ENCODE results near the gene SPACA9. TPM values are rescaled to one million over a fixed set of nuclear protein-coding genes. Genes with fewer than 3 reads are reported as not detected.

Gene SPACA9
- total RNA-seq, 2 donors from 2014 or later: 1.1 to 2.7 TPM

- Histone ChIP-seq H3K9me3 (no peaks in the 10 kb centered on the region), H3K36me3 (peaks cover 28% of the 10 kb centered on the region), H3K27me3 (no peaks in the 10 kb centered on the region), H3K9ac (ENCODE audit: low read depth in 2 of 2, low read length in 2 of 2) (no peak overlapping the region), H3K27ac (no peak overlapping the region), H3K4me3 (no peak overlapping the region), H3K4me1 (no peaks in the 10 kb centered on the region)
- no peak for DNase-seq
- TF ChIP-seq CTCF (IDR thresholded peaks at IDR 0.05): no peak
- intact Hi-C loops (cut with DNase I): no loop called here
Measured at GRCh38 chr9:132919614-132920268, 41.0 kb downstream of the SPACA9 start.

- no peak overlapping the region for H3K4me3 ChIP-seq
- H3K27me3 ChIP-seq: no peaks in the 10 kb centered on the region
- H3K27ac ChIP-seq: no peak overlapping the region
- no peak for TF ChIP-seq CTCF (IDR thresholded peaks at IDR 0.05)
- no peaks in the 10 kb centered on the region for H3K9me3 ChIP-seq
- H3K4me1 ChIP-seq: no peaks in the 10 kb centered on the region
- H3K9ac ChIP-seq (ENCODE audit: low read depth in 2 of 2, low read length in 2 of 2): no peak overlapping the region
- H3K36me3 ChIP-seq: peaks cover 28% of the 10 kb centered on the region
- no peak for DNase-seq
- intact Hi-C loops (cut with DNase I): no loop called here
Measured at GRCh38 chr9:132923346-132923902, 44.7 kb downstream of the SPACA9 start.

- no peak overlapping the region for H3K9ac ChIP-seq (ENCODE audit: low read depth in 2 of 2, low read length in 2 of 2)
- no peaks in the 10 kb centered on the region for H3K27me3 ChIP-seq
- H3K36me3 ChIP-seq: peaks cover 3% of the 10 kb centered on the region
- H3K4me1 ChIP-seq: no peaks in the 10 kb centered on the region
- intact Hi-C loops (cut with DNase I): no loop called here
- H3K4me3 ChIP-seq: no peak overlapping the region
- TF ChIP-seq CTCF (IDR thresholded peaks at IDR 0.05): no peak
- no peaks in the 10 kb centered on the region for H3K9me3 ChIP-seq
- DNase-seq: no peak
- H3K27ac ChIP-seq: no peak overlapping the region
Measured at GRCh38 chr9:132927704-132928103, 49.0 kb downstream of the SPACA9 start.

GRCh38 chr9:132931178-132931735 is 52.6 kb downstream of the SPACA9 start:
- Histone ChIP-seq H3K4me3 (no peak overlapping the region), H3K9ac (ENCODE audit: low read depth in 2 of 2, low read length in 2 of 2) (no peak overlapping the region), H3K27me3 (no peaks in the 10 kb centered on the region), H3K4me1 (no peaks in the 10 kb centered on the region), H3K27ac (no peak overlapping the region), H3K9me3 (no peaks in the 10 kb centered on the region), H3K36me3 (no peaks in the 10 kb centered on the region)
- TF ChIP-seq CTCF (IDR thresholded peaks at IDR 0.05): no peak
- intact Hi-C loops (cut with DNase I): no loop called here
- DNase-seq: no peak

GRCh38 chr9:132935026-132935425 is 56.3 kb downstream of the SPACA9 start:
- Histone ChIP-seq H3K36me3 (no peaks in the 10 kb centered on the region), H3K4me1 (no peaks in the 10 kb centered on the region), H3K9me3 (no peaks in the 10 kb centered on the region), H3K27ac (no peak overlapping the region), H3K4me3 (no peak overlapping the region), H3K9ac (ENCODE audit: low read depth in 2 of 2, low read length in 2 of 2) (no peak overlapping the region), H3K27me3 (no peaks in the 10 kb centered on the region)
- DNase-seq: no peak
- intact Hi-C loops (cut with DNase I): no loop called here
- TF ChIP-seq CTCF (IDR thresholded peaks at IDR 0.05): no peak

All from colonic mucosa (tissue), 4 donors.